Activated CD8-positive, alpha-beta T cell treated with anti-CD3 and anti-CD28 coated beads, Interleukin-2, amount 10 ng/mL, durations not matched to agents 7 days and 5 days (primary cell): Measurements from ENCODE around the gene ROCK2. TPM values are rescaled to one million over a fixed set of nuclear protein-coding genes. Genes with fewer than 3 reads are reported as not detected.
"Not testable (repeated sequence)": the region's sequence is repeated elsewhere in the genome, so short reads cannot be mapped to it uniquely, and the experiment has no call there.

ENCODE experiments used
- ATAC-seq: fragments of 150-1000 bp; cut with Tn5 transposase; one replicate; pipeline ENCODE4 v1.10.0; 2021; ENCODE audit warnings: moderate library complexity
- CTCF ChIA-PET: fragments of 350-600 bp; sonication (Branson Sonifier 250); formaldehyde crosslinking; loops from one replicate; lab custom pipeline; 2021; ENCODE audit warnings: antibody characterized with exemption; lab: Charles Lee
- POLR2A ChIA-PET: fragments of 350-600 bp; sonication (Branson Sonifier 250); formaldehyde crosslinking; loops from one replicate; lab custom pipeline; 2021; ENCODE audit warnings: antibody characterized with exemption; lab: Charles Lee
- DNase-seq: peaks from one replicate; pipeline ENCODE4 v3.0.0-alpha.2; 2020
- H3K27ac Mint-ChIP-seq: one replicate; pipeline ENCODE4 v1.8.0; 2021; ENCODE audit warnings: mild to moderate bottlenecking, mixed read lengths
- H3K27me3 Mint-ChIP-seq: one replicate; pipeline ENCODE4 v1.8.0; 2021; ENCODE audit warnings: low read depth, mixed read lengths
- H3K36me3 Mint-ChIP-seq: one replicate; pipeline ENCODE4 v1.8.0; 2021; ENCODE audit warnings: low read depth, mixed read lengths
- H3K4me1 Mint-ChIP-seq: one replicate; pipeline ENCODE4 v1.8.0; 2021; ENCODE audit warnings: low read depth, mixed read lengths
- H3K4me3 Mint-ChIP-seq: one replicate; pipeline ENCODE4 v1.8.0; 2021; ENCODE audit warnings: mild to moderate bottlenecking, mixed read lengths
- H3K9me3 Mint-ChIP-seq: one replicate; pipeline ENCODE4 v1.8.0; 2022; ENCODE audit warnings: mixed read lengths; ENCODE audit not compliant: insufficient read depth
- total RNA-seq, 2 experiments: library from RNA; stranded (reverse); gene quantifications; one replicate each; pipeline ENCODE4 v1.2.3, GENCODE V29; 2021

Gene ROCK2
- total RNA-seq, 2 experiments from 2014 or later: 14.0 to 14.6 TPM

GRCh38 chr2:11275910-11276309 is 68.5 kb downstream of the ROCK2 start:
- no peak overlapping the region for H3K27ac Mint-ChIP-seq
- H3K27me3 Mint-ChIP-seq: no peaks in the 10 kb centered on the region
- peaks cover 33% of the 10 kb centered on the region for H3K36me3 Mint-ChIP-seq
- ChIA-PET CTCF (no interaction called here), POLR2A (no interaction called here)
- ATAC-seq (no peak), DNase-seq (no peak)
- peaks cover 4% of the 10 kb centered on the region for H3K9me3 Mint-ChIP-seq
- no peak overlapping the region for H3K4me3 Mint-ChIP-seq
- peaks cover 2% of the 10 kb centered on the region for H3K4me1 Mint-ChIP-seq

DNA sequence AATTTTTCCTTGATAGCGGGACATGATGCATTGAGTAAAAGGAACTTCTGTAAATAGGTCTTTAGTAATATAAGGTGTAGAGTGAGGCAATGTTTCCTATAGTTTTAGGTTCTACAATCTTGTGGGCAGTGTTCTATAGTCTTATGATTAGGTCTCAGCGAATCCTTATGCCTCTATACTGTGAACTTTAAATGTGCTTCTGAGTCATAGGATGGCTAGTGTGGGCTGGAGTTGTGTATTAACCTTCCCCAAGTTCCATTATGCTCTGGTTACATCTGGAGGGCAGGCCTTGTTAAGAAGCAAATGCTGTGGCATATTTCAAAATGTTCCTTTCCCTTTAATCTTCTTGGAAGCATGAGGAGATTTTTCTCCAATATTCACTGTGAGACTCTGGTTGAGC is 73.5 kb downstream of the ROCK2 start:
- Mint-ChIP-seq H3K27ac (no peak overlapping the region), H3K4me1 (peaks cover 2% of the 10 kb centered on the region), H3K36me3 (peaks cover 24% of the 10 kb centered on the region), H3K4me3 (no peak overlapping the region), H3K27me3 (no peaks in the 10 kb centered on the region), H3K9me3 (peaks cover 4% of the 10 kb centered on the region)
- ATAC-seq (no peak), DNase-seq (no peak)
- POLR2A ChIA-PET: no interaction called here
- CTCF ChIA-PET: no interaction called here

GRCh38 chr2:11267931-11268330 is 76.5 kb downstream of the ROCK2 start:
- ChIA-PET POLR2A (no interaction called here), CTCF (no interaction called here)
- Mint-ChIP-seq H3K27ac (no peak overlapping the region), H3K4me3 (no peak overlapping the region), H3K4me1 (no peaks in the 10 kb centered on the region), H3K9me3 (no peaks in the 10 kb centered on the region), H3K36me3 (peaks cover 16% of the 10 kb centered on the region), H3K27me3 (no peaks in the 10 kb centered on the region)
- no peak for ATAC-seq
- no peak for DNase-seq

DNA sequence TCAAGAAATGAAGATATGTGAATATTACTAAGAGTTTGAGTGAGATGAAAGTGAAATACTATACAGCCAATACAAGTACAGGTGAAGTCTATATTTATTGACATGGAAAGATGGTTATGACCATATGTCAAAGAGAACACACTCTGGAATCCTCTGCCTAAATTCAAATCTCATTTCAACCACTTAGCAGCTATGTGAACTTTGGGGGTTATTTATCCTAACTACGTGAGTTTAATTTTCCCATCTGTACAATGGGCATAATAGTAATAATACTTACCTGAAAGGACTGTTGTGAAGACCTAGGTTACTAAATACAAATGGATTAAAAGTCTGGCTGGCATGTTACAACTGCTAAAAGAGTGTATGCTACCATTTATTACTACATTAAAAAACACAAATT is 79.6 kb downstream of the ROCK2 start:
- no peak for DNase-seq
- Mint-ChIP-seq H3K9me3 (no peaks in the 10 kb centered on the region), H3K27me3 (no peaks in the 10 kb centered on the region), H3K36me3 (peaks cover under 1% of the 10 kb centered on the region), H3K4me1 (no peaks in the 10 kb centered on the region), H3K27ac (no peak overlapping the region), H3K4me3 (no peak overlapping the region)
- no peak for ATAC-seq
- ChIA-PET CTCF (no interaction called here), POLR2A (no interaction called here)

DNA sequence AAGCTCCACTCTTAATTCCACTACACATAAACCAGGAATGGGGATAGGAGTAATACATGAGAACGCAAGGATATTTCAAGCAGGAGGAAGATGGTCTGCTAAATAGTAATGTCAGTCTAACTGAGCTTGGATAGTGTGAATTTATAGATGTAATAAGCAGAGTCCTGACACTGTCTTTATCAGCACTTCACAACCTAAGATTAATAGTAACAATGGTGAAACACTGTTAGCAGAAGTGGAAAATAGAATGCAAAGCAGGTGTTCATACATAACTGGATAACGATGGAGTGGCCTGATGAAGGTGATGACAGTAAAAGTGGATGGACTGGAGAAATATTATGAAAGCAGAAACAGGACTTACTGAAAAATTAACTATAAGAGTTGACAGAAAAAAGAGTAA is 80.4 kb downstream of the ROCK2 start:
- Mint-ChIP-seq H3K9me3 (no peaks in the 10 kb centered on the region), H3K27ac (no peak overlapping the region), H3K27me3 (no peaks in the 10 kb centered on the region), H3K36me3 (peaks cover 2% of the 10 kb centered on the region), H3K4me3 (no peak overlapping the region), H3K4me1 (no peaks in the 10 kb centered on the region)
- DNase-seq: no peak
- CTCF ChIA-PET: no interaction called here
- no peak for ATAC-seq
- POLR2A ChIA-PET: no interaction called here

DNA sequence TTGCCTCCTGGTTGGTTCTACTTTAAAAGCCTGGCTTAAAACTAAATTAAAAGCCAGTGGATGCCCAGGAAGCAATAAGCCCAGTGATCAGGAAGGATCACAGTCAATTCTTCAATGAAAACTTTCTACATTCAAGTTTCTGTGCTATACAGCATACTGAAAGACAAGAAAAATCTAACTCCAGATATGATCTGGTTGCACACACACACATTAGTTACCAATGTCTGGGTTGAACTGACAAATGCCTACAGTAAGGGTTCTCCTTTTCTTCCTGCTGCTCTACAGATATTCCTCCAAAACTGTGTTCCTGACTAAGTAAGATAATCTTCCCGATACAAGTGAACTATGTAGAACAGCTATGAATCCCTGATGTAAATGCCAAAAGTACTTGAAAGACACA is 81.3 kb downstream of the ROCK2 start:
- Mint-ChIP-seq H3K4me3 (no peak overlapping the region), H3K27ac (no peak overlapping the region), H3K9me3 (no peaks in the 10 kb centered on the region), H3K36me3 (peaks cover 2% of the 10 kb centered on the region), H3K27me3 (no peaks in the 10 kb centered on the region), H3K4me1 (no peaks in the 10 kb centered on the region)
- CTCF ChIA-PET: no interaction called here
- DNase-seq (no peak), ATAC-seq (no peak)
- POLR2A ChIA-PET: interaction anchor here (0.6 kb wide), 1 partner anchor 125 kb away, joined by 5 read pairs; no protein-coding TSS in a partner anchor

DNA sequence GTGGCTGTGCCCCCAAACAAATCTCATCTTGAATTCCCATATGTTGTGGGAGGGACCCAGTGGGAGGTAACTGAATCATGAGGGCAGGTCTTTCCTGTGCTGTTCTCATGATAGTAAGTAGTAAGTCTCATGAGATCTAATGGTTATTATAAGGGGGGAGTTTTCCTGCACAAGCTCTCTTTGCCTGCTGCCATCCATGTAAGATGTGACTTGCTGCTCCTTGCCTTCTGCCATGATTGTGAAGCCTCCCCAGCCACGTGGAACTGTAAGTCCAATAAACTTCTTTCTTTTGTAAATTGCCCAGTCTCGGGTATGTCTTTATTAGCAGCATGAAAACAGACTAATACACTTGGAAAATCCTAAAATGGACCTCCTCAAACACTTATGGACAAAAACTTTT is 82.0 kb downstream of the ROCK2 start:
- ATAC-seq, DNase-seq, CTCF ChIA-PET, H3K9me3 Mint-ChIP-seq, H3K27ac Mint-ChIP-seq, POLR2A ChIA-PET, H3K4me1 Mint-ChIP-seq, H3K4me3 Mint-ChIP-seq, H3K36me3 Mint-ChIP-seq, H3K27me3 Mint-ChIP-seq: not testable (repeated sequence)

GRCh38 chr2:11261564-11261963 is 82.9 kb downstream of the ROCK2 start:
- POLR2A ChIA-PET: not testable (repeated sequence)

GRCh38 chr2:11260979-11261378 is 83.5 kb downstream of the ROCK2 start:
- H3K4me3 Mint-ChIP-seq: no peak overlapping the region
- H3K27ac Mint-ChIP-seq: no peak overlapping the region
- no peaks in the 10 kb centered on the region for H3K9me3 Mint-ChIP-seq
- ATAC-seq (no peak), DNase-seq (no peak)
- no peaks in the 10 kb centered on the region for H3K4me1 Mint-ChIP-seq
- ChIA-PET POLR2A (no interaction called here), CTCF (no interaction called here)
- H3K36me3 Mint-ChIP-seq: peaks cover 4% of the 10 kb centered on the region
- no peaks in the 10 kb centered on the region for H3K27me3 Mint-ChIP-seq

More at GRCh38 chr2:11261564-11261963, 82.9 kb downstream of the ROCK2 start:
- H3K36me3 Mint-ChIP-seq, H3K4me1 Mint-ChIP-seq, ATAC-seq, H3K9me3 Mint-ChIP-seq, CTCF ChIA-PET, H3K27me3 Mint-ChIP-seq, H3K27ac Mint-ChIP-seq, DNase-seq, H3K4me3 Mint-ChIP-seq: not testable (repeated sequence)

DNA sequence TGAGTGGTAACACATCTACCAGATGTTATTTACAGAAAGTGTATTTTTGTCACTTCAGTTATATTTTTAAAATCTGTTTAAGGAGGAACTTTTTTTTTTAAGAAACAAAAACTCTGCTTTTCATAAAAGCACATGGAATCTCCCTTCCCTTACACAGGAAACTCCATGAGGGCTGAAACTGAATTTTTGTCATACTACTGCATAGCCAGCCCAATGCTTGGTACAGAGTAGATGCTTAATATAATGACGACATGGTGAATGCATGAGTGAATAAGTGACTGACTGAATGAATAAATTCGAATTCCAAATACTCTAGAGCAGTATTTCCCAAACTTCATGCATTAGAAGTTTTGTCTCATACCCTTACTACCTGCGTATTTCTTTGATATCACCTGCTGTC is 86.5 kb downstream of the ROCK2 start:
- Mint-ChIP-seq H3K36me3 (peaks cover 4% of the 10 kb centered on the region), H3K27me3 (no peaks in the 10 kb centered on the region), H3K4me3 (no peak overlapping the region), H3K27ac (no peak overlapping the region), H3K9me3 (no peaks in the 10 kb centered on the region), H3K4me1 (no peaks in the 10 kb centered on the region)
- POLR2A ChIA-PET: no interaction called here
- no peak for DNase-seq
- CTCF ChIA-PET: interaction anchor here (1.2 kb wide), 1 partner anchor 125 kb away, joined by 3 read pairs; a partner anchor contains a TSS
- ATAC-seq: no peak

- POLR2A ChIA-PET: no interaction called here
- DNase-seq (no peak), ATAC-seq (no peak)
- CTCF ChIA-PET: no interaction called here
- peaks cover 4% of the 10 kb centered on the region for H3K36me3 Mint-ChIP-seq
- H3K27me3 Mint-ChIP-seq: no peaks in the 10 kb centered on the region
- no peaks in the 10 kb centered on the region for H3K4me1 Mint-ChIP-seq
- no peak overlapping the region for H3K4me3 Mint-ChIP-seq
- no peaks in the 10 kb centered on the region for H3K9me3 Mint-ChIP-seq
- no peak overlapping the region for H3K27ac Mint-ChIP-seq
Observed at GRCh38 chr2:11257078-11257477, 87.4 kb downstream of the ROCK2 start.

DNA sequence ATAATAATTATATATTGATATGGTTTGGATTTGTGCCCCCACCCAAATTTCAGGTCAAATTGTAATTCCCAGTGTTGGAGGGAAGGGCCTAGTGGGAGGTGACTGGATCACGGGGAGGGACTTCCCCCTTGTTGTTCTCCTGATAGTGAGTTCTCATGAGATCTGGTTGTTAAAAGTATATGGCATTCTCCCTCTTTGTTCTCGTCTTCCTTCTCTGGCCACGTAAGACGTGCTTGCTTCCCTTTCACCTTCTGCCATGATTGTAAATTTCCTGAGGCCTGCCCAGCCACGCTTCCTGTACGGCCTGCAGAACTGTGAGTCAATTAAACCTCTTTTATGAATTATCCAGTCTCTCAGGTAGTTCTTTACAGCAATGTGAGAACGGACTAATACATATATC is 88.3 kb downstream of the ROCK2 start:
- no peak overlapping the region for H3K27ac Mint-ChIP-seq
- peaks cover 4% of the 10 kb centered on the region for H3K36me3 Mint-ChIP-seq
- no peak overlapping the region for H3K4me3 Mint-ChIP-seq
- no peak for DNase-seq
- ChIA-PET POLR2A (no interaction called here), CTCF (no interaction called here)
- ATAC-seq: no peak
- no peaks in the 10 kb centered on the region for H3K4me1 Mint-ChIP-seq
- no peaks in the 10 kb centered on the region for H3K9me3 Mint-ChIP-seq
- H3K27me3 Mint-ChIP-seq: no peaks in the 10 kb centered on the region

- no peaks in the 10 kb centered on the region for H3K4me1 Mint-ChIP-seq
- DNase-seq: no peak
- ChIA-PET CTCF (no interaction called here), POLR2A (no interaction called here)
- no peaks in the 10 kb centered on the region for H3K9me3 Mint-ChIP-seq
- ATAC-seq: no peak
- H3K36me3 Mint-ChIP-seq: peaks cover 2% of the 10 kb centered on the region
- no peak overlapping the region for H3K27ac Mint-ChIP-seq
- no peak overlapping the region for H3K4me3 Mint-ChIP-seq
- no peaks in the 10 kb centered on the region for H3K27me3 Mint-ChIP-seq
Observed at GRCh38 chr2:11254100-11254536, 90.3 kb downstream of the ROCK2 start.
